ENCODE results near the gene SALL4.

Gene SALL4

DNA sequence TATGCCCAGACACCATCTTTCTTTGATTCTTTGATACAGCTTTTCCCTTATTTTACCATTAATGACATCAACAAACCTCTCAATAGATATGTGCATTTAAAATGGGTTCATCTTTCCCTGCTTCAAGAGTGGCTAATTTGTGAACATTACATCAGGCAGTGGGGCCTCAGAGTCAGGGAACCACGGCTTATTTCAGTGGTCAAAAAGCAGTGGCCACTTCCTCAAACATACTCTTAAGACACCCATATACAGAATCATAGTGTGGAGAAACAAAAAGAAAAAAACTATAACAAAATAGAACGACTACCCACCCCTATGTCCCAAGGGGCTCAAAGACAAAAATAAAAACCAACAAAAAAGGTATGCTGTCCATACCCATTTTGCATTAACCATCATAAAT, 12.9 kb downstream of the SALL4 start:
- TF ChIP-seq FOXP2 (optimal IDR thresholded peaks at IDR 0.05; ENCODE audit: borderline replicate concordance, extremely low read depth, extremely low read length, insufficient read depth) (no peak), TAF1 (IDR thresholded peaks at IDR 0.05; ENCODE audit: borderline replicate concordance, insufficient read depth, low read length) (no peak), SIN3A (IDR thresholded peaks at IDR 0.05; ENCODE audit: borderline replicate concordance, insufficient read depth, low read length) (no peak), POLR2AphosphoS5 (IDR thresholded peaks at IDR 0.05; ENCODE audit: low read depth, low read length) (no peak)
- TF ChIP-seq, protein P1, sequence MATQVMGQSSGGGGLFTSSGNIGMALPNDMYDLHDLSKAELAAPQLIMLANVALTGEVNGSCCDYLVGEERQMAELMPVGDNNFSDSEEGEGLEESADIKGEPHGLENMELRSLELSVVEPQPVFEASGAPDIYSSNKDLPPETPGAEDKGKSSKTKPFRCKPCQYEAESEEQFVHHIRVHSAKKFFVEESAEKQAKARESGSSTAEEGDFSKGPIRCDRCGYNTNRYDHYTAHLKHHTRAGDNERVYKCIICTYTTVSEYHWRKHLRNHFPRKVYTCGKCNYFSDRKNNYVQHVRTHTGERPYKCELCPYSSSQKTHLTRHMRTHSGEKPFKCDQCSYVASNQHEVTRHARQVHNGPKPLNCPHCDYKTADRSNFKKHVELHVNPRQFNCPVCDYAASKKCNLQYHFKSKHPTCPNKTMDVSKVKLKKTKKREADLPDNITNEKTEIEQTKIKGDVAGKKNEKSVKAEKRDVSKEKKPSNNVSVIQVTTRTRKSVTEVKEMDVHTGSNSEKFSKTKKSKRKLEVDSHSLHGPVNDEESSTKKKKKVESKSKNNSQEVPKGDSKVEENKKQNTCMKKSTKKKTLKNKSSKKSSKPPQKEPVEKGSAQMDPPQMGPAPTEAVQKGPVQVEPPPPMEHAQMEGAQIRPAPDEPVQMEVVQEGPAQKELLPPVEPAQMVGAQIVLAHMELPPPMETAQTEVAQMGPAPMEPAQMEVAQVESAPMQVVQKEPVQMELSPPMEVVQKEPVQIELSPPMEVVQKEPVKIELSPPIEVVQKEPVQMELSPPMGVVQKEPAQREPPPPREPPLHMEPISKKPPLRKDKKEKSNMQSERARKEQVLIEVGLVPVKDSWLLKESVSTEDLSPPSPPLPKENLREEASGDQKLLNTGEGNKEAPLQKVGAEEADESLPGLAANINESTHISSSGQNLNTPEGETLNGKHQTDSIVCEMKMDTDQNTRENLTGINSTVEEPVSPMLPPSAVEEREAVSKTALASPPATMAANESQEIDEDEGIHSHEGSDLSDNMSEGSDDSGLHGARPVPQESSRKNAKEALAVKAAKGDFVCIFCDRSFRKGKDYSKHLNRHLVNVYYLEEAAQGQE (IDR thresholded peaks at IDR 0.05; ENCODE audit: insufficient read depth in 1 of 2, low read depth in 2 of 2, low read length in 2 of 2), result no peak

DNA sequence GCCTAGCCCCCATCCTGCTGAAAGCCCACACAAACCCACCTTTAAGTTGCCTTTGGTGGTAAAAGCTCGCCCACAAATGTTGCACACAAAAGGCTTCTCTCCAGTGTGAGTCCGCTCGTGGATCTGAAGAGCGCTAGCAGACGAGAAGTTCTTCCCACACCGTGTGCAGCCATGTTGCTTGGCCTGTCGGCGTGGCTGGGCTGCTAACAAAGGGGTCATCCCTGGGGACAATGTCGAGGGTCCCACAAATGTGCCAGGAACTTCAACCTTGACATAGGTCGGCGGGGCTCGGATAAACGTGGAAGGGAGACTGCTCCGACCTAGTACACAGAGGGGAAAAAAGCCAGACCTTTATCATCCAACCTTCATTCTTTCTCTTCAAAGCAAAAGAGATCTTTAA, 13.5 kb downstream of the SALL4 start:
- TF ChIP-seq, protein P1 (IDR thresholded peaks at IDR 0.05; ENCODE audit: insufficient read depth in 1 of 2, low read depth in 2 of 2, low read length in 2 of 2), result no peak

DNA sequence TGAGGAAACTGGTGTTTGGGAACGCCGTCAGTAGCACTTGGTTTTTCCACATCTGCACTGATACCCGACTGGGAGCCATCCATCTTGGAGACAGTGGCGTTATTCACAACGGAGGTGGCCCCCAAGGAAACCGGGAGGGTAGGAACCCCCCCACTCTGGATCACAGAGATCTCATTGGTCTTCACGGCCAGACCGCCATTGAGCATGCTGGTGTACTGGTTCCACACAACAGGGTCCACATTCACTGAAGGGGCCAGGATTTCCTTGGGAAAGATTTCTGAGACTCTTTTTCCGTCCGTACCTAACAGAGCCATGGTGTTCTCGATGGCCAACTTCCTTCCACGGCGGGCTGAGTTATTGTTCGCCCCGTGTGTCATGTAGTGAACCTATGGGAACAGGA, 18.0 kb downstream of the SALL4 start:
- TF ChIP-seq SIN3A (IDR thresholded peaks at IDR 0.05; ENCODE audit: borderline replicate concordance, insufficient read depth, low read length) (no peak), FOXP2 (optimal IDR thresholded peaks at IDR 0.05; ENCODE audit: borderline replicate concordance, extremely low read depth, extremely low read length, insufficient read depth) (no peak), POLR2AphosphoS5 (IDR thresholded peaks at IDR 0.05; ENCODE audit: low read depth, low read length) (no peak), TAF1 (IDR thresholded peaks at IDR 0.05; ENCODE audit: borderline replicate concordance, insufficient read depth, low read length) (no peak)
- TF ChIP-seq, protein P1 (IDR thresholded peaks at IDR 0.05; ENCODE audit: insufficient read depth in 1 of 2, low read depth in 2 of 2, low read length in 2 of 2), result no peak

DNA sequence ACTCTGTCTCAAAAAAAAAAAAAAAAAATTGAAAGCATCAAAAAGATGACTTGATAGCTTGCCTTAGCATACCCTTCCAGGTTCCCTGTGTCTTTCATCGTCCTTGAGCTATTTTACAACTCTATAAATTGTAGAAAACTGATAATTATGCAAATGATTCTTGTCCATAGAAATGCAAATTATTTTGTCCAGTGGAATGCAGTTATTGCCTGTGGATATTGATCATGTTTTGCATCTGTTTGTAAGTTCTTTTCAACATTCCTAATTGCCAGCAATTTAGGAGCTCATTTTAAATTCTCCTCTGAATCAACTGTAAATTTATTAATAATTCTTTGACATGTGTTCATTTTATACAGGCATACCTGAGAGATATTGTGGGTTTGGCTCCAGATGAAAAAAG, 27.1 kb downstream of the SALL4 start:
- TF ChIP-seq POLR2AphosphoS5 (IDR thresholded peaks at IDR 0.05; ENCODE audit: low read depth, low read length), result no peak
- TF ChIP-seq FOXP2 (optimal IDR thresholded peaks at IDR 0.05; ENCODE audit: borderline replicate concordance, extremely low read depth, extremely low read length, insufficient read depth), result no peak
- TF ChIP-seq SIN3A (IDR thresholded peaks at IDR 0.05; ENCODE audit: borderline replicate concordance, insufficient read depth, low read length), result no peak
- TF ChIP-seq TAF1 (IDR thresholded peaks at IDR 0.05; ENCODE audit: borderline replicate concordance, insufficient read depth, low read length), result no peak
- TF ChIP-seq, protein P1 (IDR thresholded peaks at IDR 0.05; ENCODE audit: insufficient read depth in 1 of 2, low read depth in 2 of 2, low read length in 2 of 2), result no peak

DNA sequence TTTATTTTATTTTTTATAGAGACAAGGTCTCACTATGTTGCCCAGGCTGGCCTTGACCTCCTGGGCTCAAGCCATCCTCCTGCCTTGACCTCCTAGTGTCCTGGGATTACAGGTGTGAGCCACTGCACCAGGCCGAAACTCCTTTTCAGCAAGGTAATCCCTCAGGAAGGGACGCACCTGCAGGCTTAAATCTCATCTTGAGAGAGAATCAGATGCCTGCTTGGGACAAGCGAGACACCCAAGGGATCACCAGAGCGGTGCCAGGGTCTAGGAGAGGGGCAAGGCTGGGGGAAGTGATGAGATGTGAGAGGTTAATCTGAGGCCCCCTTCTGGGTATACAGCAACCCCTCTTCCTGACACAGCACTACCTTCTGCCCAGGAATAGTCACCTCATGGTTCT, 30.1 kb downstream of the SALL4 start:
- TF ChIP-seq TAF1 (IDR thresholded peaks at IDR 0.05; ENCODE audit: borderline replicate concordance, insufficient read depth, low read length) (no peak), POLR2AphosphoS5 (IDR thresholded peaks at IDR 0.05; ENCODE audit: low read depth, low read length) (no peak), SIN3A (IDR thresholded peaks at IDR 0.05; ENCODE audit: borderline replicate concordance, insufficient read depth, low read length) (no peak), FOXP2 (optimal IDR thresholded peaks at IDR 0.05; ENCODE audit: borderline replicate concordance, extremely low read depth, extremely low read length, insufficient read depth) (no peak)
- TF ChIP-seq, protein P1 (IDR thresholded peaks at IDR 0.05; ENCODE audit: insufficient read depth in 1 of 2, low read depth in 2 of 2, low read length in 2 of 2), result no peak
